ENCODE results near the gene KLHL29.
"Not testable (repeated sequence)": the region's sequence is repeated elsewhere in the genome, so short reads cannot be mapped to it uniquely, and the experiment has no call there.

The KLHL29 gene

GRCh38 chr2:23373666-23374065 is 11.3 kb upstream of the KLHL29 start:
- no peak for DNase-seq

DNA sequence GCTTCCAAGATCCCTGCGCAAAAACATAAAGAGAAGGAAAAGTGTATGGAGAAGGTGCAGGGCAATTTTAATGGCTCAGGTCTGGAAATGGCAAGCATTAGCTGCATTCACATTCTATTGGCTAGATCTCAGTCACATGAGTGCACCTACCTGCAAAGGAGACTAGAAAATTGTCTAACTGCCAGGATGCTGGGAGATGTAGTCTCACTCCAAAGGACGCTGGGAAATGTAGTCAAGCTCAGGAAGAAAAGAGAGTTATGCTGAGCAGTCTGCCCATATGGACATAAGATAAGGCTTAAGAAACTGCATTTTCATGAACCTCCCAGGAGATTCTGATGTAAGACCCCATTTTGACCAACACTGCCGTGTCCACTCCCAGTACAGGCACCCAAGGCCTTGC is 9.5 kb upstream of the KLHL29 start:
- peak; percentile 20 for DNase-seq

DNA sequence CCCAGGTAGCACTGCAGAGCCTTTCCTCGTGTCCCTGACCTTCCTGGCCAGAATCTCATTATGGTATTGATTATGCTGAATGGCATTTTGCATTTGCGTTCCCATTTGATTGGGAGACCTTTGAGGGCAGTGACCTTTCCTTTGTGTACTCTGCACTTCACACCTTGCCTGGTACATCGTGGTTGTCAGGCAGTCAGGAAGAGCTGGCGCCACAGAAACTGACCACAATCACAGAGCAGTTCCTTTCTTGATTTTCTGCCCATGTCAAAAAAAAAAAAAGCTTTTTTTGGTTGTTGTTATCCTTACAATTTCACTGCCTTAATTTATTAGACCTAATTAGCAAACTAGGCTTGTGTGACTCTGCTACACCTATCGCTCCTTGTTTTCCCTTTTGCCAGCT is 8.9 kb upstream of the KLHL29 start:
- no peak for DNase-seq

DNA sequence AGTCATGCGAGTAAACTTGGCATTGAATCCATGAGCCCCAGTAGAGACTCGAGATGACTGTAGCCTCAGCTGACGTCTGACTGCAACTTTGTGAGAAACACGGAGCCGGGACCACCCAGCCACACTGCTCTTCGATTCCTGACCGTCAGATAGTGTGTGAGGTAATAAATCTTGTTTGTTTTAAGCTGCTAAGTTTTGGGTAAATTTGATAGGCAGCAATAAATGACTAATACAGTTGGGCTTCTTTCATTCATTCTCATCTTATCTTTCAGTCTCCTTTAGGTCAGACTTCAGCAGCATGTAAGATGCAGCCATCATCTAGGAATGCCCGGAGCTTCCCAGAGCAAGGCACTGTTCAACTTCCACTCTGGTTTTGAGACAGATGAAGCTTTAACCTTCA is 8.0 kb upstream of the KLHL29 start:
- DNase-seq, result no peak

- peak; percentile 29 for DNase-seq
Observed at GRCh38 chr2:23377771-23378170, 7.2 kb upstream of the KLHL29 start.

- DNase-seq, result no peak
Observed at GRCh38 chr2:23378496-23378895, 6.5 kb upstream of the KLHL29 start.

DNA sequence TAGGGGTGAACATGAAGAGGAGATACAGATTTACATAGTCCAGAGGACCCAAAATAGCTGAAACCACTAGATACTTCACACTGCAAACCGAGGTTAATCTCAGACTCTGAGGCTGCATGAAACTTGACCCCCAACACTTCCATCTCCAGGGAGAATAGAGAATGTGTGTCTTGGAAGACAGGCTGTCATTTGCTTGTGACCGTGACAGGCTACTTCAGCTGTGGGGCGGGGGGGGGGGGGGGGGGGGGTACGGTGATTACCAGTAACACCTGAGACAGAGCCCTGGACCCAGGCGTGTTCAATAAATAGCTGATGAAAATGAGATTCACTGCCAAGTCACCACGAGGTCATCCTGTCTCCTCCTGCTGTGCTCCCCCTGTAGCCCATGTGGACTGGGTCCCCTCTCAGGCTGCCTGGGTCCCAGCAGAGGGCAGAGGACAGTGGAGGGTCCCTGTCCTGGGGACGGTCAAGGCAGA is 5.7 kb upstream of the KLHL29 start:
- DNase-seq, result no peak

DNA sequence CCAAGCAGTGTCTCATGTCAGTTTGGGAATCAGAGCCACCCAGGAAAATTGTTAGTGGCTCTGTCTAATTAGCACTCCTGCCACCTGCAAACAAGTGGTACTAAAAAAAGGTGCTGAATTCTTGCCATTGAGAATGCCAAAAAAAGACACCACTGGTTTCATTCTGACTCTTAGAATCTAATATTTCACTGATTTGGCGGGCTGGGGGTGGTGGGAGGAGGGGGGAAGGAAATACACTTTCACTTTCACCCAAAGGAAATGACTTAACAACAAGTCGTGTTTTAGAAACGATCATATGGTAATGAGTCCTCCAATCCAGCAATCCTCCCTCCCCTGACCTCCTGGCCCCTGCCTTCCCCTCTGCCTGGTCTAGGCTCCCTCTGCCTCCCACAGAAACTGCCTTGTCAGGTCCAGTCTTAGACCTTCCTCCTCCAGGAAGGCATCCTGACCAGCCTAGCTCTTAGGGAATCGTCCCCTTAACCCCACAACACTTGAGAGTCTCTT is 4.4 kb upstream of the KLHL29 start:
- no peak for DNase-seq

DNA sequence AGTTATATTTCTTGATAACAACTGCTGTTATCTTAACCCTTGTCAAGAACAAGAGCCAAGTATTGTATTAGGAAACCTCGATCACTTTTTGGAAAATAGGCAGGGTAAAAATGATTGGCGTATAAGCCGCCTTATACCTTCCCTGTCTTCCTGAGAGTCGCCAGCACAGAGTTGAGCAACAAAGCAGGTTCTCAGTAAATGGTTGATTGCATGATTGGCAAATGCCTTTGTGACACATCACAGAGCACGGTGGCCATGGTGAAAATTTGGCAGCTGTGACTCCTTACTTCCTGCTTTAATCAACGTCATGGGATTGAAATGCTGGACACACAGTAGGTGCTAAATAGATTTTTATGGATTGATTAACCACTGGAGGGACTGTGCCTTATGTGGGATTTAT is 3.9 kb upstream of the KLHL29 start:
- peak; percentile 90 for DNase-seq

GRCh38 chr2:23381485-23381884 is 3.5 kb upstream of the KLHL29 start:
- no peak for DNase-seq

DNA sequence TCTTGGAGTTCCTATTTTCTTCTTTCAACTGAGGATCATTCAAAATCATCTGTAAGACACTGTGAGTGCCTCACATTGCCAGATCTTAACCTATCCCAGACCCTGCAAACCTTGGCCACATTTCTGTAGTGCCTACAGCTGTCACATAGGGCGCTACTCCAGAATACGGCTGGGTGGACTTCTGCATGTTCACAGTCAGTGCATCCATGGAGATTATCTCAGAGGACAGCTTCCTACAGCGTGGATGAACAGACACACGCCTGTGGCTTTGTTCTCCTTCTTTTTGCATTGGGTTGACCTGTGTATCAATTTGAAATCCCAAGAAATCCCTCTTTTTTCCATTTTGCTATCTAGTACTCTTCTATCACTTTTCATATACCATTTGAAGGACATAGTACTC is 1.9 kb upstream of the KLHL29 start:
- DNase-seq, result no peak

- peak; percentile 49 for DNase-seq
Observed at GRCh38 chr2:23385351-23385747, 370 bp downstream of the KLHL29 start.

DNA sequence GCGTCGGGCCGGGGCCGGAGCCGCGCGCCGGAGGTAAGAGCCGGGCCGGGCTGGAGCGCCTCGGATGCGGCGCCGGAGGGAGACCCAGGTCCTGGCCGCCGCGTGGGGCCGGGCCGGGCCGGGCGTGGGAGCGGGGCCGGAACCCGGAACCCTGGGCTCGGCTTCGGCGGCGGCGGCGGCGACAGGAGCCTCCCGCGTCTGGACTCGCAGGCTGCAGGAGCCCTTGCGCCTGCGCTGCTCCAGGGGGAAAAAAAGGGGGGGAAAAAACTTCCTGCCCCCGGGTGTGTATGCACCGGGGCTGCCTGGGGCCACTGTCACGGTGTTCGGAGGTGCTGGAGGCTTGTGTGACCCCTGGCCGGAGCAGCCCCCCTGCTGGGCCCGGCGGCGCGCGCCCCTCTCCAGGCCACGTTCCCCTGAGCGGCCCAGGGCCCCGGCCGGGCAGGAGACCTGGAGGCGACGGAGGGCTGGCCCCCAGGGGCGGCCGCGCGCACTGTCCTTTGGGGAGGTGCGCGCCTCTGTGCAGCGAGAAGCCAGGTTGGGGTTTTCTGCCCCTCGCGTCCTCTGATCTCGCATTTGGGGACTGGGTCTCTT is 864 bp downstream of the KLHL29 start:
- peak; percentile 45 for DNase-seq

DNA sequence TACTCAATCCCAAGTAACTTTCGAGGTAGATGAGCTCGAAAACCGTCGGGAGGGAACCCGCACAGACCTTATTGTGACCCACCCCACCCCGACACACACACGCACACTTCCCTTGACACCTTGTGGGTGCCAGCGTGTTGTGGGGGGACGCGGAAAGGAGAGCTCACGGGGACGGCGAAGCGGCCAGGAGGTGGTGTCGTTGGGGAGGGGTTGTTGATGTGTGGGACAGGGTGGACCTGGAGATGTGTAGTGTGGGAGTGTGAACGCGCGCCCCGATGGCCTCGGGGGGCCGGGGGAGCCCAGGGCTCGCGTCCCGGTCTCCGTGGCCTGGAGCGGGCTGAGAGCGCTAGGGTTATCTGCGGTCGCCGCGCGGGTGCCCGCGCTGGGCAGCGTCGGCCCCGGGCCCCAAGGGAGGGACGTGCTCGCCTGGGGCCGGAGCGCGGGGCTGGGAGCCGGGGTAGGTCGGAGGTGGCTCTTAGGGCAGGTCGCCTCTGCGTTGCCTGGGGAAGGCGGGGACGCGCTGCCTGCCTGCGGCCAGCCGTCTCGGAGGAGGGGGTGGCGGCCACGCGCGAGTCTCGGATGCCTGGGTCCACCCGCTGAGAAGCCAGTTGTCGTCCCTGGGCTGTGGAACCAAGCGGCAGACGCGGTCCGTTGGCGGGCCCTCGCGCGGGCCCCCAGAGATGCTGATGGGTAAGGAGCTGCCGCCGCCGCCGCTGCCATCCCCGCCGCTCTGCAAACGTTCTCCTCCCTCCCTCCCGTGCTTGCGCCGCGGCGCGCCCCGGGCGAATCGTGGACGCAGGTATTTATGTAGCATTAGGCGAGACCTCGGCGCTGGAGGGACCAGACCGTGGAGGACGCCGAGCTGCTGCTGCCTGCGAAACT is 1.6 kb downstream of the KLHL29 start:
- peak; percentile 20 for DNase-seq

- no peak for DNase-seq
Observed at GRCh38 chr2:23387221-23387550, 2.2 kb downstream of the KLHL29 start.

DNA sequence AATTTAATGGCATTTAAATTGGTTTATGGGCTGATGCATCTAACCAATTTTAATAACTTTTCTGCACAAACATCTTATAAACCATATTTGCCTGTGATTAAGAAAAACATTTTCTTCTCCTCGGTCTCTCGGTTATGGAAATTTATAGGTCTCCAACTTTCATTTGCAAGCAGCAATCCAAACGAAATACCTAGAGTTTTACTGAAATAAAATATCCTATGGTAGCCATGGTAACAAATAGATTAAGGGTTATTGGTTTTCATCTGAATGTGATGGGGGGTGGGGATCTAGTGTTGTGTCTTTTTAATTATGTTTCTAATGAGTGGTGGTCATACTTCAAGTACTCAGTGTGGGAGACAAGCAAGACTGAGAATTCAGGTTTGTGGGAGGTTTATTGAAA is 2.9 kb downstream of the KLHL29 start:
- no peak for DNase-seq

DNA sequence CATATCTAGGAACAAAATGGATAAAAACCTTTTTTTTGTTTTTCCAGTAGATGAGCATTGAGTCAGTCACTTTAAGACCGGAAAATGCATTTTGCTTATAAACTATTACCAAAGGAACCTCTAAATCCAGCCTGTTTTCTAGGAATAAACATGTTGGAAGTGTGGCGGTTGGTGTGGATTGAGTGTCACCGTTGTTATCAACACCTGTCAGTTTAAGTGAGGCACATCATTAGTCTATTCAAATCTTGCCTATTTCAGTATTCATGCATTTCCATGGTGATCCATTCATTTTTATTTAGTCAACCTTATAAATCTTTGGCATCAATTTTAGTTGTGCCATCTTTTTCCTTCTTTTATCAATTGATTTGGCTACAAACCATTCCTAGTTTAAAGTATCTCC is 3.3 kb downstream of the KLHL29 start:
- DNase-seq, result no peak

- no peak for DNase-seq
Observed at GRCh38 chr2:23388756-23389514, 4.0 kb downstream of the KLHL29 start.

DNA sequence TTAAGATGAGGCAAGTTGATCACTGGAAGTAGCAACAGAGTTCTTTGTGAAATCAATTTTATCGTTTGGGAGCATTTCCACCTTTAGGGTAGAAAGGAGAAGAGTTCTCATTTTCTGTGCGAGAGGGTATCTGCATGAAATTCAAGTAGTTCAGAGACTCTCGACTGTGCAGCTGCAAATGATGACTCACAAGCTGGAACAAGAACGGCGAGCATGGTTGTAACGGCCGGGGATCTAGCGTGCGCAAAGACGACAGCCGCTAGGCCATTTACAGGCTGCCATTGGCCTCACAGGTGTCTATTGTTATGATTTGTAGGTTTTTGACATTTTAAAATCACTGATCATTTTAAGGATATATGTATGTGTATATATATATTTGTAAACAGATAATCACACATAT is 5.2 kb downstream of the KLHL29 start:
- DNase-seq, result no peak

GRCh38 chr2:23391237-23391736 is 6.3 kb downstream of the KLHL29 start:
- DNase-seq, result not testable (repeated sequence)

DNA sequence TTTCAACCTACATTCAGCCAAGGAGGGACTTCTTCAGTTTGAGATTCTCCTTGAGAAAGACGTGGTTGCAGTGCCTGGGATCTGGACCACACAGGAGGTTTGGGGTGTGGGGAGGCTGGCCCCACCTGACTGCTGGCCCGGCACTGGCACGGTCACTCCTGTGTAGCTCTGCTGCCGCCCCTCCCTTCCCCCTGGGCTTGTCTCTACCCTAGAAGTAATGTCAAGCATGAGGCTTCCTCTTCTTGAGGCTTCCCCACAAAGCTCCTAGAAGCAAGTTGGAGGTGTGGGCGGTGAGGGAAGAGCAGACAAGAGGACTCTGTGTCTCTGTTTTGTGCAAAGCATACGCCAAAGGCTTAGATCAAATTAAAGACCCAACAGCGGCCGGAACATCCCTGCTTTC is 8.7 kb downstream of the KLHL29 start:
- no peak for DNase-seq

GRCh38 chr2:23394700-23395099 is 9.7 kb downstream of the KLHL29 start:
- no peak for DNase-seq

DNA sequence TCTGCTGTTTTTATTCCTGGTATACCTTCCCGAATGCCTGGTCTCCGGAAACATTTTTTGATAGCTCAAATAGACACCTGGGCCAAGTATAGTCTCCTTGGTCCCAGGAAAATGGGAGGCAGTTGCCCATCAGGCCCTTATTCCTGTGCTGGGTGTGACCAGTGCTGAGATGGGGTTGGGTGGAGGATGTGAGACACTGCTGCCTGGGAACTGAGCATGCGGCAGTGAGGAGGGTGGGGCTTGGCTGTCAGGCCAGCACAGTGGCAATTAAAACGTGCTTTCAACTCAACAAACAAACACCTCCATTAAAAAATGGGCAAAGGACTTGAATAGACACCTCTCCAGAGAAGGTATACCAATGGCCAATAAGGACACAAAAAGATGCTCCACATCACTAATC is 12.5 kb downstream of the KLHL29 start:
- no peak for DNase-seq

Measured in EL (cell line).